Measurements from ENCODE around the gene IRAK2. TPM values are rescaled to one million over a fixed set of nuclear protein-coding genes. Genes with fewer than 3 reads are reported as not detected.
A peak's percentile ranks its signal among the peaks of the same experiment; 100 is the strongest.

Gene IRAK2
- polyA plus RNA-seq, 3 donors, result 0.78 to 2.0 (median 1.5) TPM

- Histone ChIP-seq H3K27me3 (ENCODE audit: control insufficient read depth in 2 of 2, insufficient read depth in 2 of 2, low read length in 2 of 2) (no peaks in the 10 kb centered on the region), H3K9ac (ENCODE audit: insufficient read depth, low read length, poor library complexity, severe bottlenecking) (no peak overlapping the region), H3K27ac (ENCODE audit: low read depth in 1 of 2, low read length in 2 of 2) (no peak overlapping the region), H4K20me1 (ENCODE audit: insufficient read depth, low read length) (peaks cover 91% of the 10 kb centered on the region), H3K9me3 (replicated peaks in 1 of 2; ENCODE audit: control insufficient read depth in 1 of 2, insufficient read depth in 1 of 2, low read length in 2 of 2) (no peaks in the 10 kb centered on the region), H3K36me3 (replicated peaks in 1 of 2; ENCODE audit: control insufficient read depth in 1 of 2, insufficient read depth in 2 of 2, low read length in 2 of 2) (peaks cover 69 to 96% of the 10 kb centered on the region in 2 donors), H3K4me3 (replicated peaks in 1 of 3; ENCODE audit: low read depth in 2 of 3, low read length in 3 of 3) (no peak overlapping the region), H2AFZ (ENCODE audit: insufficient read depth, low read depth, low read length, poor library complexity, severe bottlenecking) (no peak overlapping the region), H3K4me2 (replicated peaks; ENCODE audit: extremely low read depth, low read length, poor library complexity, severe bottlenecking) (no peak overlapping the region), H3K79me2 (ENCODE audit: insufficient read depth, low read length) (peaks cover 100% of the 10 kb centered on the region), H3K4me1 (ENCODE audit: control insufficient read depth in 1 of 2, insufficient read depth in 2 of 2, low read length in 2 of 2) (peaks cover 4% of the 10 kb centered on the region in 2 donors)
- Mint-ChIP-seq H3K4me3 (no peak overlapping the region), H3K27me3 (ENCODE audit: low read depth in 3 of 3) (no peaks in the 10 kb centered on the region), H3K27ac (no peak overlapping the region), H3K4me1 (peaks cover 12% of the 10 kb centered on the region), H3K36me3 (peaks cover 74 to 93% of the 10 kb centered on the region in 2 donors), H3K9me3 (no peaks in the 10 kb centered on the region)
- intact Hi-C loops (cut with micrococcal nuclease), result no loop called here
- no peak for DNase-seq
- TF ChIP-seq CTCF (IDR thresholded peaks at IDR 0.05), result no peak
Observed at GRCh38 chr3:10268116-10268515, 103.4 kb downstream of the IRAK2 start.

GRCh38 chr3:10268930-10269329 is 104.2 kb downstream of the IRAK2 start:
- Mint-ChIP-seq H3K9me3 (no peaks in the 10 kb centered on the region), H3K27ac (peak overlapping the region in 1 of 7 donors; percentile 46), H3K27me3 (ENCODE audit: low read depth in 3 of 3) (no peaks in the 10 kb centered on the region), H3K36me3 (peaks cover 67 to 86% of the 10 kb centered on the region in 2 donors), H3K4me1 (peaks cover 16% of the 10 kb centered on the region), H3K4me3 (no peak overlapping the region)
- Histone ChIP-seq H3K4me3 (replicated peaks in 1 of 3; ENCODE audit: low read depth in 2 of 3, low read length in 3 of 3) (no peak overlapping the region), H3K36me3 (replicated peaks in 1 of 2; ENCODE audit: control insufficient read depth in 1 of 2, insufficient read depth in 2 of 2, low read length in 2 of 2) (peaks cover 62 to 91% of the 10 kb centered on the region in 2 donors), H3K27ac (ENCODE audit: low read depth in 1 of 2, low read length in 2 of 2) (peak overlapping the region in 1 of 2 donors; percentile 17), H3K9me3 (replicated peaks in 1 of 2; ENCODE audit: control insufficient read depth in 1 of 2, insufficient read depth in 1 of 2, low read length in 2 of 2) (no peaks in the 10 kb centered on the region), H2AFZ (ENCODE audit: insufficient read depth, low read depth, low read length, poor library complexity, severe bottlenecking) (no peak overlapping the region), H3K79me2 (ENCODE audit: insufficient read depth, low read length) (peaks cover 100% of the 10 kb centered on the region), H3K27me3 (ENCODE audit: control insufficient read depth in 2 of 2, insufficient read depth in 2 of 2, low read length in 2 of 2) (no peaks in the 10 kb centered on the region), H3K4me1 (ENCODE audit: control insufficient read depth in 1 of 2, insufficient read depth in 2 of 2, low read length in 2 of 2) (peaks cover 12% of the 10 kb centered on the region in 2 donors), H3K9ac (ENCODE audit: insufficient read depth, low read length, poor library complexity, severe bottlenecking) (no peak overlapping the region), H4K20me1 (ENCODE audit: insufficient read depth, low read length) (peaks cover 91% of the 10 kb centered on the region), H3K4me2 (replicated peaks; ENCODE audit: extremely low read depth, low read length, poor library complexity, severe bottlenecking) (no peak overlapping the region)
- WGBS (ENCODE audit: insufficient coverage), result 97% methylated on average over 4 of the region's 5 CpGs
- intact Hi-C loops (cut with micrococcal nuclease), result no loop called here
- TF ChIP-seq CTCF (IDR thresholded peaks at IDR 0.05), result no peak
- no peak for DNase-seq

Measured in CD14-positive monocyte (primary cell).